ENCODE results near the gene AFF3.

Gene AFF3

GRCh38 chr2:99600981-99601651 is 541.3 kb downstream of the AFF3 start:
- no peaks in the 10 kb centered on the region for H3F3A ChIP-seq (ENCODE audit: control insufficient read depth, insufficient read depth)
- H3K4me3 ChIP-seq (ENCODE audit: low read length): no peak overlapping the region
- H3K27me3 ChIP-seq (ENCODE audit: control insufficient read depth, low read length): no peaks in the 10 kb centered on the region
- H3K36me3 ChIP-seq (ENCODE audit: control insufficient read depth, low read length): no peaks in the 10 kb centered on the region
- H3K4me2 ChIP-seq (ENCODE audit: low read length): no peak overlapping the region
- no peak overlapping the region for H3K27ac ChIP-seq (ENCODE audit: low read depth, low read length)
- no peaks in the 10 kb centered on the region for H3K9me3 ChIP-seq (ENCODE audit: control insufficient read depth, insufficient read depth, low read length)
- no peaks in the 10 kb centered on the region for H3K9me2 ChIP-seq (replicated peaks; ENCODE audit: control insufficient read depth, low read length)
- no peaks in the 10 kb centered on the region for H3K79me2 ChIP-seq (ENCODE audit: control insufficient read depth, low read length)
- TF ChIP-seq EZH2phosphoT487 (IDR thresholded peaks at IDR 0.05; ENCODE audit: borderline replicate concordance, low read length): no peak
- H4K20me1 ChIP-seq (ENCODE audit: control insufficient read depth, insufficient read depth, low read depth, low read length): no peaks in the 10 kb centered on the region
- peaks cover 2% of the 10 kb centered on the region; the same call in 1 of the 2 replicates for H3K4me1 ChIP-seq (ENCODE audit: control insufficient read depth, low read length)

GRCh38 chr2:99598441-99598840 is 543.9 kb downstream of the AFF3 start:
- Histone ChIP-seq H3K27ac (ENCODE audit: low read depth, low read length) (no peak overlapping the region), H3F3A (ENCODE audit: control insufficient read depth, insufficient read depth) (no peaks in the 10 kb centered on the region), H3K36me3 (ENCODE audit: control insufficient read depth, low read length) (no peaks in the 10 kb centered on the region), H3K9me3 (ENCODE audit: control insufficient read depth, insufficient read depth, low read length) (no peaks in the 10 kb centered on the region), H3K4me3 (ENCODE audit: low read length) (no peak overlapping the region), H3K4me1 (ENCODE audit: control insufficient read depth, low read length) (peaks cover 5% of the 10 kb centered on the region; the same call in 1 of the 2 replicates), H4K20me1 (ENCODE audit: control insufficient read depth, insufficient read depth, low read depth, low read length) (no peaks in the 10 kb centered on the region), H3K9me2 (replicated peaks; ENCODE audit: control insufficient read depth, low read length) (no peaks in the 10 kb centered on the region), H3K27me3 (ENCODE audit: control insufficient read depth, low read length) (no peaks in the 10 kb centered on the region), H3K79me2 (ENCODE audit: control insufficient read depth, low read length) (no peaks in the 10 kb centered on the region), H3K4me2 (ENCODE audit: low read length) (no peak overlapping the region)
- no peak for TF ChIP-seq CTCF (IDR thresholded peaks at IDR 0.05; ENCODE audit: low read depth, low read length, poor library complexity, severe bottlenecking)
- no peak for TF ChIP-seq EZH2phosphoT487 (IDR thresholded peaks at IDR 0.05; ENCODE audit: borderline replicate concordance, low read length)

- no peaks in the 10 kb centered on the region for H3K36me3 ChIP-seq (ENCODE audit: control insufficient read depth, low read length)
- no peaks in the 10 kb centered on the region for H4K20me1 ChIP-seq (ENCODE audit: control insufficient read depth, insufficient read depth, low read depth, low read length)
- H3K4me2 ChIP-seq (ENCODE audit: low read length): no peak overlapping the region
- H3K4me3 ChIP-seq (ENCODE audit: low read length): no peak overlapping the region
- no peaks in the 10 kb centered on the region for H3K9me2 ChIP-seq (replicated peaks; ENCODE audit: control insufficient read depth, low read length)
- H3K27ac ChIP-seq (ENCODE audit: low read depth, low read length): no peak overlapping the region
- no peaks in the 10 kb centered on the region for H3K79me2 ChIP-seq (ENCODE audit: control insufficient read depth, low read length)
- H3F3A ChIP-seq (ENCODE audit: control insufficient read depth, insufficient read depth): no peaks in the 10 kb centered on the region
- H3K9me3 ChIP-seq (ENCODE audit: control insufficient read depth, insufficient read depth, low read length): no peaks in the 10 kb centered on the region
- TF ChIP-seq EZH2phosphoT487 (IDR thresholded peaks at IDR 0.05; ENCODE audit: borderline replicate concordance, low read length): no peak
- TF ChIP-seq CTCF (IDR thresholded peaks at IDR 0.05; ENCODE audit: low read depth, low read length, poor library complexity, severe bottlenecking): no peak
- H3K4me1 ChIP-seq (ENCODE audit: control insufficient read depth, low read length): peaks cover 5% of the 10 kb centered on the region; the same call in 1 of the 2 replicates
- no peaks in the 10 kb centered on the region for H3K27me3 ChIP-seq (ENCODE audit: control insufficient read depth, low read length)
Observed at GRCh38 chr2:99597616-99598015, 544.8 kb downstream of the AFF3 start.

GRCh38 chr2:99595373-99595772 is 547.0 kb downstream of the AFF3 start:
- Histone ChIP-seq H3K79me2 (ENCODE audit: control insufficient read depth, low read length) (no peaks in the 10 kb centered on the region), H3K36me3 (ENCODE audit: control insufficient read depth, low read length) (no peaks in the 10 kb centered on the region), H3K4me3 (ENCODE audit: low read length) (no peak overlapping the region), H3F3A (ENCODE audit: control insufficient read depth, insufficient read depth) (no peaks in the 10 kb centered on the region), H3K27me3 (ENCODE audit: control insufficient read depth, low read length) (no peaks in the 10 kb centered on the region), H3K4me1 (ENCODE audit: control insufficient read depth, low read length) (peaks cover 5% of the 10 kb centered on the region; the same call in 1 of the 2 replicates), H3K4me2 (ENCODE audit: low read length) (no peak overlapping the region), H3K9me2 (replicated peaks; ENCODE audit: control insufficient read depth, low read length) (no peaks in the 10 kb centered on the region), H4K20me1 (ENCODE audit: control insufficient read depth, insufficient read depth, low read depth, low read length) (no peaks in the 10 kb centered on the region), H3K9me3 (ENCODE audit: control insufficient read depth, insufficient read depth, low read length) (no peaks in the 10 kb centered on the region), H3K27ac (ENCODE audit: low read depth, low read length) (no peak overlapping the region)
- TF ChIP-seq CTCF (IDR thresholded peaks at IDR 0.05; ENCODE audit: low read depth, low read length, poor library complexity, severe bottlenecking) (no peak), EZH2phosphoT487 (IDR thresholded peaks at IDR 0.05; ENCODE audit: borderline replicate concordance, low read length) (no peak)
